MM.1S (cell line): ENCODE measurements around the gene TSPAN5.

Source experiments
- DNase-seq: peaks from one replicate; pipeline ENCODE4 v3.0.0-alpha.2; 2015
- H2AFZ ChIP-seq: fragments of 300-600 bp; sonication (generic); 2 replicates; pipeline ENCODE4 v1.6.0; 2016; ENCODE audit warnings: antibody characterized with exemption, low read length
- H3F3A ChIP-seq: fragments of 300-600 bp; sonication (generic); 2 replicates; pipeline ENCODE4 v1.6.1; 2016; ENCODE audit warnings: mild to moderate bottlenecking, antibody characterized with exemption, low read length, moderate library complexity, mixed read lengths; ENCODE audit not compliant: insufficient read depth
- H3K27ac ChIP-seq: fragments of 300-600 bp; sonication (generic); 2 replicates; pipeline ENCODE4 v1.5.1; 2016; ENCODE audit warnings: mild to moderate bottlenecking, low read length
- H3K27me3 ChIP-seq: fragments of 300-600 bp; sonication (generic); replicated peaks from 2 replicates; pipeline ENCODE4 v1.6.0; 2016; ENCODE audit warnings: low read length; ENCODE audit not compliant: insufficient read depth
- H3K36me3 ChIP-seq: fragments of 300-600 bp; sonication (generic); replicated peaks from 2 replicates; pipeline ENCODE4 v1.6.1; 2016; ENCODE audit warnings: mild to moderate bottlenecking, low read length, mixed read lengths; ENCODE audit not compliant: insufficient read depth
- H3K4me1 ChIP-seq: fragments of 300-600 bp; sonication (generic); 2 replicates; pipeline ENCODE4 v1.6.1; 2016; ENCODE audit warnings: low read length, mixed read lengths
- H3K4me2 ChIP-seq: fragments of 300-600 bp; sonication (generic); 2 replicates; pipeline ENCODE4 v1.6.0; 2016; ENCODE audit warnings: low read depth, low read length
- H3K4me3 ChIP-seq: fragments of 300-600 bp; sonication (generic); 2 replicates; pipeline ENCODE4 v1.5.1; 2016; ENCODE audit warnings: low read length, mixed read lengths
- H3K79me2 ChIP-seq: fragments of 300-600 bp; sonication (generic); 2 replicates; pipeline ENCODE4 v1.6.1; 2016; ENCODE audit warnings: mixed run types, low read length, mixed read lengths
- H3K9ac ChIP-seq: fragments of 300-600 bp; sonication (generic); 2 replicates; pipeline ENCODE4 v1.6.1; 2016; ENCODE audit warnings: low read length, mixed read lengths
- H3K9me2 ChIP-seq: fragments of 300-600 bp; sonication (generic); replicated peaks from 2 replicates; pipeline ENCODE4 v1.6.1; 2016; ENCODE audit warnings: mild to moderate bottlenecking, low read length, mixed read lengths; ENCODE audit not compliant: insufficient read depth
- H3K9me3 ChIP-seq: fragments of 300-600 bp; sonication (generic); replicated peaks from 2 replicates; pipeline ENCODE4 v1.6.1; 2016; ENCODE audit warnings: mild to moderate bottlenecking, low read length, mixed read lengths; ENCODE audit not compliant: insufficient read depth
- H4K20me1 ChIP-seq: fragments of 300-600 bp; sonication (generic); 2 replicates; pipeline ENCODE4 v1.6.1; 2016; ENCODE audit warnings: mild to moderate bottlenecking, low read length, moderate library complexity, mixed read lengths; ENCODE audit not compliant: insufficient read depth
- EZH2 ChIP-seq: fragments of 300-600 bp; sonication (generic); optimal IDR thresholded peaks from 2 replicates; pipeline ENCODE3; 2017; ENCODE audit warnings: low read depth, mild to moderate bottlenecking, antibody characterized with exemption, low read length, mixed read lengths
- EZH2phosphoT487 ChIP-seq: fragments of 300-600 bp; sonication (generic); IDR thresholded peaks from 2 replicates; pipeline ENCODE4 v1.6.1; 2018; ENCODE audit warnings: antibody characterized with exemption, low read length
- TF ChIP-seq, protein P1 (sequence below): fragments of 300-600 bp; sonication (generic); IDR thresholded peaks from 2 replicates; pipeline ENCODE4 v1.5.1; 2016; ENCODE audit warnings: antibody characterized with exemption, low read length, mixed read lengths

Gene TSPAN5

GRCh38 chr4:98517218-98518021, 141.0 kb downstream of the TSPAN5 start:
- DNase-seq: no peak
- H3K27ac ChIP-seq: no peak overlapping the region
- no peak overlapping the region for H2AFZ ChIP-seq
- no peak overlapping the region for H3K9ac ChIP-seq
- H3K9me3 ChIP-seq: no peaks in the 10 kb centered on the region
- no peaks in the 10 kb centered on the region for H3K27me3 ChIP-seq
- H3F3A ChIP-seq: no peaks in the 10 kb centered on the region
- H3K36me3 ChIP-seq: no peaks in the 10 kb centered on the region
- H3K4me1 ChIP-seq: no peaks in the 10 kb centered on the region
- H3K79me2 ChIP-seq: no peaks in the 10 kb centered on the region
- no peak overlapping the region for H3K4me3 ChIP-seq
- no peaks in the 10 kb centered on the region for H4K20me1 ChIP-seq
- TF ChIP-seq, protein P1, sequence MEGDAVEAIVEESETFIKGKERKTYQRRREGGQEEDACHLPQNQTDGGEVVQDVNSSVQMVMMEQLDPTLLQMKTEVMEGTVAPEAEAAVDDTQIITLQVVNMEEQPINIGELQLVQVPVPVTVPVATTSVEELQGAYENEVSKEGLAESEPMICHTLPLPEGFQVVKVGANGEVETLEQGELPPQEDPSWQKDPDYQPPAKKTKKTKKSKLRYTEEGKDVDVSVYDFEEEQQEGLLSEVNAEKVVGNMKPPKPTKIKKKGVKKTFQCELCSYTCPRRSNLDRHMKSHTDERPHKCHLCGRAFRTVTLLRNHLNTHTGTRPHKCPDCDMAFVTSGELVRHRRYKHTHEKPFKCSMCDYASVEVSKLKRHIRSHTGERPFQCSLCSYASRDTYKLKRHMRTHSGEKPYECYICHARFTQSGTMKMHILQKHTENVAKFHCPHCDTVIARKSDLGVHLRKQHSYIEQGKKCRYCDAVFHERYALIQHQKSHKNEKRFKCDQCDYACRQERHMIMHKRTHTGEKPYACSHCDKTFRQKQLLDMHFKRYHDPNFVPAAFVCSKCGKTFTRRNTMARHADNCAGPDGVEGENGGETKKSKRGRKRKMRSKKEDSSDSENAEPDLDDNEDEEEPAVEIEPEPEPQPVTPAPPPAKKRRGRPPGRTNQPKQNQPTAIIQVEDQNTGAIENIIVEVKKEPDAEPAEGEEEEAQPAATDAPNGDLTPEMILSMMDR: no peak
- TF ChIP-seq EZH2 (no peak), EZH2phosphoT487 (no peak)
- H3K9me2 ChIP-seq: no peaks in the 10 kb centered on the region
- no peak overlapping the region for H3K4me2 ChIP-seq

- H3K79me2 ChIP-seq: no peaks in the 10 kb centered on the region
- no peaks in the 10 kb centered on the region for H3K36me3 ChIP-seq
- no peak overlapping the region for H3K4me3 ChIP-seq
- DNase-seq: no peak
- no peaks in the 10 kb centered on the region for H3K9me2 ChIP-seq
- H3K9me3 ChIP-seq: no peaks in the 10 kb centered on the region
- no peaks in the 10 kb centered on the region for H3F3A ChIP-seq
- H3K4me2 ChIP-seq: no peak overlapping the region
- no peak for TF ChIP-seq EZH2
- H2AFZ ChIP-seq: no peak overlapping the region
- no peak overlapping the region for H3K27ac ChIP-seq
- H4K20me1 ChIP-seq: no peaks in the 10 kb centered on the region
- no peaks in the 10 kb centered on the region for H3K4me1 ChIP-seq
- H3K9ac ChIP-seq: no peak overlapping the region
- H3K27me3 ChIP-seq: no peaks in the 10 kb centered on the region
These were observed 141.8 kb downstream of the TSPAN5 start for GRCh38 chr4:98516441-98517217.

DNA sequence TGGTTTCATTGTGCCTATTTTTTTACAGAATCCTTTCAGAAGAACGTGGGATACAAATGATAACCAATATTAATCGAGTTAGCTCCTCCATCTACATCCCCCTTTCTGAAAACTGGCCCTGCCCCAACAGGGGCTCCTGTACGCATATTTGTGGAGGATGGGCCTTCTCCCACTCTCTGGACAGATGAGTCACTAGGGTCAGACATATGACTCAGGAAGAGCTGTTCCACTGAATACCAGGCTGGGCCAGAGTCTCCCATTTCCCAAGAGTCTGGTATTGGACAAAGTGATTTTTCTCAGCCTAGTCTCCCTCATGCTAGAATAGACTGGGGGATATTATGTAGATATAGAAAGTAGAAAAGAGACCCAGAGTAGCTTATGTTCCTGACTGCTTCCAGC, 142.4 kb downstream of the TSPAN5 start:
- TF ChIP-seq, protein P1: no peak
- TF ChIP-seq EZH2 (no peak), EZH2phosphoT487 (no peak)
- no peak overlapping the region for H3K27ac ChIP-seq
- H3K9ac ChIP-seq: no peak overlapping the region
- no peaks in the 10 kb centered on the region for H3K36me3 ChIP-seq
- no peak overlapping the region for H3K4me2 ChIP-seq
- peaks cover 5% of the 10 kb centered on the region for H3K4me1 ChIP-seq
- H3K27me3 ChIP-seq: no peaks in the 10 kb centered on the region
- DNase-seq: no peak
- no peaks in the 10 kb centered on the region for H4K20me1 ChIP-seq
- H3K9me3 ChIP-seq: no peaks in the 10 kb centered on the region
- no peak overlapping the region for H3K4me3 ChIP-seq
- no peak overlapping the region for H2AFZ ChIP-seq
- no peaks in the 10 kb centered on the region for H3K9me2 ChIP-seq
- H3K79me2 ChIP-seq: no peaks in the 10 kb centered on the region
- H3F3A ChIP-seq: 0 out of 2 replicates have a peak, but pooled peaks cover 2% of the 10 kb centered on the region
